Measurements from ENCODE around the gene NLRX1. TPM values are rescaled to one million over a fixed set of nuclear protein-coding genes. Genes with fewer than 3 reads are reported as not detected.

NLRX1 gene
- total RNA-seq, 4 donors from 2014 or later = 16.0 to 27.7 (median 20.5) TPM

- Histone ChIP-seq H3K9me3 (no peaks in the 10 kb centered on the region), H3K4me1 (peaks cover 0 to 30% (median 7%) of the 10 kb centered on the region in 4 donors), H3K27me3 (peaks cover 0 to 33% of the 10 kb centered on the region in 2 donors), H3K4me3 (peak within 1 kb of the TSS; percentile 35 to 63 (median 55)), H3K36me3 (no peaks in the 10 kb centered on the region), H3K27ac (peak within 1 kb of the TSS in 1 of 4 donors; percentile 13)
- DNase-seq (ENCODE audit: low spot score in 2 of 2) = no peak
- TF ChIP-seq EP300 (IDR thresholded peaks at IDR 0.05) (no peak), CTCF (IDR thresholded peaks at IDR 0.05) (no peak), POLR2A (IDR thresholded peaks at IDR 0.05) (no peak)
- 0 to 1% methylated on average over 9 to 26 of the region's 73 CpGs for WGBS, 2 donors
Measured at GRCh38 chr11:119149018-119149785, 19.3 kb upstream of the NLRX1 start, which contains the start of gene ABCG4. Gene ABCG4, plus strand, starts transcription at chr11:119149052. Its CDS starts 914 bp downstream, at chr11:119149966.

- WGBS, 2 donors = 29 to 38% methylated on average over 24 to 32 of the region's 33 CpGs
- H3K27me3 ChIP-seq = peaks cover 0 to 33% of the 10 kb centered on the region in 2 donors
- peak overlapping the region; percentile 35 to 63 (median 55) for H3K4me3 ChIP-seq
- TF ChIP-seq EP300 (IDR thresholded peaks at IDR 0.05) (no peak), POLR2A (IDR thresholded peaks at IDR 0.05) (no peak), CTCF (IDR thresholded peaks at IDR 0.05) (no peak)
- peaks cover 0 to 27% (median 7%) of the 10 kb centered on the region in 4 donors for H3K4me1 ChIP-seq
- no peaks in the 10 kb centered on the region for H3K9me3 ChIP-seq
- no peak for DNase-seq (ENCODE audit: low spot score in 2 of 2)
- H3K27ac ChIP-seq = no peak overlapping the region
- no peaks in the 10 kb centered on the region for H3K36me3 ChIP-seq
Measured at GRCh38 chr11:119149786-119150275, 18.7 kb upstream of the NLRX1 start.

GRCh38 chr11:119152043-119152442, 16.5 kb upstream of the NLRX1 start:
- Histone ChIP-seq H3K4me3 (no peak overlapping the region), H3K4me1 (peaks cover 0 to 22% (median 7%) of the 10 kb centered on the region in 4 donors), H3K9me3 (no peaks in the 10 kb centered on the region), H3K27ac (no peak overlapping the region), H3K27me3 (peaks cover 0 to 29% of the 10 kb centered on the region in 2 donors), H3K36me3 (no peaks in the 10 kb centered on the region)
- no peak for TF ChIP-seq CTCF (IDR thresholded peaks at IDR 0.05)
- TF ChIP-seq EP300 (IDR thresholded peaks at IDR 0.05) = no peak
- TF ChIP-seq POLR2A (IDR thresholded peaks at IDR 0.05) = no peak
- DNase-seq (ENCODE audit: low spot score in 2 of 2) = no peak
- WGBS, 2 donors = 80 to 82% methylated on average over 8 to 9 of the region's 9 CpGs

GRCh38 chr11:119152604-119153003, 15.9 kb upstream of the NLRX1 start:
- no peaks in the 10 kb centered on the region for H3K36me3 ChIP-seq
- 87 to 93% methylated on average over 4 of the region's 4 CpGs for WGBS, 2 donors
- H3K4me3 ChIP-seq = no peak overlapping the region
- peaks cover 0 to 22% (median 7%) of the 10 kb centered on the region in 4 donors for H3K4me1 ChIP-seq
- no peaks in the 10 kb centered on the region for H3K9me3 ChIP-seq
- DNase-seq (ENCODE audit: low spot score in 2 of 2) = no peak
- H3K27ac ChIP-seq = no peak overlapping the region
- TF ChIP-seq POLR2A (IDR thresholded peaks at IDR 0.05) = no peak
- no peak for TF ChIP-seq CTCF (IDR thresholded peaks at IDR 0.05)
- TF ChIP-seq EP300 (IDR thresholded peaks at IDR 0.05) = no peak
- peaks cover 0 to 29% of the 10 kb centered on the region in 2 donors for H3K27me3 ChIP-seq
